K562 (cell line): ENCODE results near the gene TOM1. TPM values are rescaled to one million over a fixed set of nuclear protein-coding genes. Genes with fewer than 3 reads are reported as not detected.
A peak's percentile ranks its signal among the peaks of the same experiment; 100 is the strongest.

Experiments
- ATAC-seq: fragments of 200-7000 bp; cut with Tn5 transposase; 3 replicates; pipeline ENCODE4 v1.9.1; 2020; ENCODE audit warnings: moderate library complexity
- BruUV-seq: library from RNA; stranded (reverse); fragments of 400-500 nt; replicated peaks from 2 replicates; lab custom pipeline; 2021; lab: Mats Ljungman, UMichigan
- CTCF ChIA-PET: fragments of 300-600 bp; formaldehyde crosslinking; extraction: SDS; loops from one replicate; lab custom pipeline; 2021; ENCODE audit warnings: low intra/inter-chr PET ratio; lab: Yijun Ruan, JAX
- POLR2A ChIA-PET: fragments of 300-600, 350-650 bp; sonication (Branson Sonifier 250); formaldehyde crosslinking; extraction: SDS; loops from one replicate; lab custom pipeline; 2021; ENCODE audit warnings: antibody characterized with exemption, inconsistent platforms; lab: Yijun Ruan, JAX
- DNase-seq, 4 experiments: peaks; one replicate each; pipeline versions ENCODE4 v3.0.0 to v3.0.0-alpha.2; 2011 to 2018; ENCODE audit warnings: low spot score in 3 of 4, mixed read lengths in 3 of 4; ENCODE audit errors: extremely low read depth in 1 of 4
- FAIRE-seq: peaks from 2 replicates; lab custom pipeline; 2011; peaks lifted over from hg19 to GRCh38; lab: Jason Lieb, UNC
- H2AFZ ChIP-seq: 2 replicates; pipeline ENCODE4 v1.6.0; 2011; ENCODE audit warnings: low read depth, low read length, control low read depth, inconsistent platforms
- H3K27ac ChIP-seq: fragments of 200-600 bp; 3 replicates; pipeline ENCODE4 v1.8.0; 2011; ENCODE audit warnings: low read depth, mild to moderate bottlenecking, control low read depth, inconsistent platforms, low read length, moderate library complexity, mixed read lengths; ENCODE audit errors: extremely low read depth
- H3K27me3 ChIP-seq, 2 experiments: fragments of 300-600 bp in 1 of 2; 2 replicates in 1 of 2; 3 replicates in 1 of 2; pipeline versions ENCODE4 v1.6.0 to v1.8.0; 2011; ENCODE audit warnings: inconsistent platforms in 2 of 2, low read length in 2 of 2, mild to moderate bottlenecking in 1 of 2, mixed read lengths in 1 of 2, moderate library complexity in 1 of 2; ENCODE audit not compliant: control insufficient read depth in 2 of 2, insufficient read depth in 2 of 2
- H3K36me3 ChIP-seq: fragments of 300-600 bp; 3 replicates; pipeline ENCODE4 v1.8.0; 2011; ENCODE audit warnings: mild to moderate bottlenecking, low read length, inconsistent platforms; ENCODE audit not compliant: control insufficient read depth, insufficient read depth
- H3K4me1 ChIP-seq, 2 experiments: fragments of 200-600 bp in 1 of 2; replicated peaks in 1 of 2; 2 replicates in 1 of 2; 3 replicates in 1 of 2; pipeline versions ENCODE4 v1.5.1 to v1.8.0; 2011; ENCODE audit warnings: inconsistent platforms in 2 of 2, low read length in 2 of 2, mild to moderate bottlenecking in 1 of 2, mixed read lengths in 1 of 2, moderate library complexity in 1 of 2; ENCODE audit not compliant: control insufficient read depth in 2 of 2, insufficient read depth in 2 of 2
- H3K4me2 ChIP-seq: 2 replicates; pipeline ENCODE4 v1.6.1; 2011; ENCODE audit warnings: low read length, control low read depth, inconsistent platforms, mixed read lengths; ENCODE audit not compliant: insufficient read depth
- H3K4me3 ChIP-seq: fragments of 200-600 bp; sonication (generic), shearing (Covaris generic); 2 replicates; pipeline ENCODE4 v1.5.1; 2016; ENCODE audit warnings: control low read depth, inconsistent platforms
- H3K79me2 ChIP-seq: fragments of 200-600 bp; 3 replicates; pipeline ENCODE4 v1.8.0; 2011; ENCODE audit warnings: low read length, inconsistent platforms; ENCODE audit not compliant: control insufficient read depth, insufficient read depth
- H3K9ac ChIP-seq, 2 experiments: 2 replicates each; pipeline versions ENCODE4 v1.6.0 to v1.6.1; 2011; ENCODE audit warnings: low read depth in 2 of 2, low read length in 2 of 2, control low read depth in 1 of 2, inconsistent platforms in 1 of 2, mild to moderate bottlenecking in 1 of 2, mixed read lengths in 1 of 2; ENCODE audit not compliant: insufficient read depth in 1 of 2
- H3K9me1 ChIP-seq: one replicate; pipeline ENCODE4 v1.6.0; 2011; ENCODE audit warnings: inconsistent platforms, mild to moderate bottlenecking, low read length, moderate library complexity; ENCODE audit not compliant: control insufficient read depth, insufficient read depth
- H3K9me3 ChIP-seq: replicated peaks from 2 replicates; pipeline ENCODE4 v1.5.1; 2011; ENCODE audit warnings: low read depth, low read length, inconsistent platforms; ENCODE audit not compliant: control insufficient read depth, insufficient read depth
- H4K20me1 ChIP-seq: replicated peaks from 2 replicates; pipeline ENCODE4 v1.6.1; 2011; ENCODE audit warnings: low read length, inconsistent platforms, mixed read lengths; ENCODE audit not compliant: control insufficient read depth, insufficient read depth
- SMARCA4 ChIP-seq: fragments of 450-650 bp; IDR thresholded peaks from 2 replicates; pipeline ENCODE4 v1.6.1; 2016
- SMARCE1 ChIP-seq: fragments of 450-650 bp; IDR thresholded peaks from 2 replicates; pipeline ENCODE4 v1.7.1; 2016; ENCODE audit warnings: mild to moderate bottlenecking
- SOX6 ChIP-seq: fragments of 450-650 bp; IDR thresholded peaks from 2 replicates; pipeline ENCODE4 v1.6.1; 2014; ENCODE audit warnings: mild to moderate bottlenecking
- WGBS: fragments of 100-300 bp; shearing (Covaris generic); methylation state at CpG from one replicate; pipeline ENCODE4 v1.1.6; 2016; ENCODE audit warnings: low coverage, mixed read lengths; ENCODE audit not compliant: insufficient coverage; ENCODE audit errors: missing lambda C conversion rate; 5-methylcytosine and 5-hydroxymethylcytosine counted together
- in situ Hi-C: fragments of 300-500 bp; cut with MboI; formaldehyde crosslinking; loops from 4 replicates; pipeline ENCODE4 v1.15.0; 2018; ENCODE audit warnings: inconsistent platforms, mixed read lengths
- intact Hi-C: fragments of 100-400 bp; cut with micrococcal nuclease; formaldehyde crosslinking; loops from 2 replicates; pipeline ENCODE4 v1.14.2; 2022
- polyA plus RNA-seq, 8 experiments: library from polyadenylated mRNA; depleted of rRNA in 4 of 8; stranded (reverse) in 5 of 8; unstranded in 3 of 8; fragments of >200 nt; fragmentation: Nextera tagmentation in 2 of 8; fragmentation: Illumina TruSeq in 1 of 8; extraction: Ambion mirVana in 2 of 8; extraction: Trizol in 1 of 8; gene quantifications; 2 replicates each; pipeline versions ENCODE4 v1.2.1 to v1.2.3, GENCODE V29; 2011 to 2014; ENCODE audit warnings: inconsistent platforms in 1 of 8, missing spikeins in 1 of 8
- total RNA-seq, 7 experiments: library from RNA; depleted of rRNA in 6 of 7; stranded (reverse); fragments of >200 nt in 6 of 7; fragmentation: Illumina TruSeq in 2 of 7; extraction: Trizol in 2 of 7; gene quantifications; 2 replicates each; pipeline versions ENCODE4 v1.2.1 to v1.2.3, GENCODE V29; 2011 to 2021; ENCODE audit warnings: low replicate concordance in 1 of 7
- TF ChIP-seq, protein P1 (sequence below): fragments of 150-350 bp; IDR thresholded peaks from 2 replicates; pipeline ENCODE4 v1.6.1; 2014; ENCODE audit warnings: low read depth, mild to moderate bottlenecking, low read length, borderline replicate concordance
- TF ChIP-seq, protein P2 (sequence below), 3 experiments: IDR thresholded peaks in 2 of 3; conservative IDR thresholded peaks in 1 of 3; 2 replicates each; pipeline ENCODE4 v1.5.1; 2011 to 2012; ENCODE audit warnings: low read length in 3 of 3, mild to moderate bottlenecking in 3 of 3, control low read depth in 2 of 3, improper control_type of control experiment in 1 of 3, inconsistent platforms in 1 of 3, low read depth in 1 of 3, mixed read lengths in 1 of 3, moderate library complexity in 1 of 3; ENCODE audit not compliant: insufficient read depth in 2 of 3

TOM1 gene
- total and polyA plus RNA-seq, 9 of the 15 experiments (the other 6 are each of a cell fraction or from before 2014, with no cell fraction given), result 0.64 to 20.6 (median 12.0) TPM

DNA sequence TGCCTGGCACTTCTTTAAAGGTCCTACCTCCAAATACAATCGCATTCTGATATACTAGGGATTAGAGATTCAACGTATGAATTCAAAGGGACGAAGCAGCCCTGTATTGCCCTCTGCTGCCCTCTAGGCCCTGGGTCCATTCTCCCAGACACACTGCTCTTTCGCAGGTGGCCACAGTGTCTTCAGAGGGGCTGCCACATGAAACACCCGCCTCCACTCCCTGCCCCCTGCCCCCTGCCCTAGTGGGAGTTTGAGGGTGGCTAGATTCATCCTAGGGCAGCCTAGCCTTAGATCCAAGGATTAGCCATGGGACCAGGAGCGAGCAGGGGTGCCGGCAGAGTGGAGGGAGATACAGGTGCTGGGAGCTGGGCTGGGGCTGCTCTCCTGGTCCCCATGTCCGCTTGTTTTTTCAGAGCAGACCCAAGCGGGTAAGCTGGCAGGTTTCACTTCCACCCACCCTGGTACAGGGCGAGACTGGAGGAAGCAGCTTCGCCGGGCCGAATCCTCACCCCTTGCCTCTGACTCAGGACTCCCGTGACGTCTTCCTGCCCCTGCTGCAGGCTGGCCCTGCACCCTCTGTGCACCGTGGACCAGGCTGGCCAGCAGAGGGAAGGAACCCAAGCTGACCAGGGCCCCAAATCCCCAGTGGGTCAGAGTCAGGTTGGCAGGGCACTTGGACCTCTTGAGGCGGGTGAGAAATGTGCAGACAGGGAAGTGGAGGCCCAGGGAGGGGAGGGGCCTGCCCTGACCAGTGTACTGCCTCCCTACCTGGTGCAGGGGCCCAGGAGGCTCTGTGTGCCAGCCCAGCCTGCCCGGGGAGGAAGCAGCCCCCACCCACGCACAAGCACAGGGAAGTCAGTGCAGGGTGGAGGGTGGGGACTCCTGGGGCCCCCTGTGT lies 52.8 kb downstream of the TOM1 start:
- no peak overlapping the region for H3K9ac ChIP-seq
- intact Hi-C loops (loop anchor here (5.0 to 10.0 kb wide), 3 partner anchors 52 to 770 kb away; partner anchors contain the start of gene MCM5), in situ Hi-C loops (loop anchor here (5.0 to 10.0 kb wide), 2 partner anchors 230 to 772 kb away; no protein-coding TSS in a partner anchor)
- POLR2A ChIA-PET, result interaction anchor here (0.6 kb wide), 2 partner anchors 78 to 185 kb away, joined by 3 read pairs; no protein-coding TSS in a partner anchor
- no peak for FAIRE-seq
- CTCF ChIA-PET, result interaction anchor here (2.6 kb wide), 1 partner anchor 231 kb away, joined by 22 read pairs; no protein-coding TSS in a partner anchor
- no peaks in the 10 kb centered on the region for H3K79me2 ChIP-seq
- no peak overlapping the region for H3K4me2 ChIP-seq
- H3K27me3 ChIP-seq, result no peaks in the 10 kb centered on the region
- no peak overlapping the region for H3K4me3 ChIP-seq
- peak; percentile 48 for ATAC-seq
- peaks cover 5 to 23% of the 10 kb centered on the region in 2 experiments; a peak in 4 of 5 replicates for H3K4me1 ChIP-seq
- no peak overlapping the region for H2AFZ ChIP-seq
- no TSS peak for BruUV-seq
- no peak overlapping the region for H3K27ac ChIP-seq
- no peaks in the 10 kb centered on the region for H3K9me1 ChIP-seq
- TF ChIP-seq SMARCE1 (peak; percentile 61; the same call in 1 of the 2 replicates), SOX6 (no peak), SMARCA4 (peak; percentile 51; the same call in 1 of the 2 replicates)
- TF ChIP-seq, protein P1, sequence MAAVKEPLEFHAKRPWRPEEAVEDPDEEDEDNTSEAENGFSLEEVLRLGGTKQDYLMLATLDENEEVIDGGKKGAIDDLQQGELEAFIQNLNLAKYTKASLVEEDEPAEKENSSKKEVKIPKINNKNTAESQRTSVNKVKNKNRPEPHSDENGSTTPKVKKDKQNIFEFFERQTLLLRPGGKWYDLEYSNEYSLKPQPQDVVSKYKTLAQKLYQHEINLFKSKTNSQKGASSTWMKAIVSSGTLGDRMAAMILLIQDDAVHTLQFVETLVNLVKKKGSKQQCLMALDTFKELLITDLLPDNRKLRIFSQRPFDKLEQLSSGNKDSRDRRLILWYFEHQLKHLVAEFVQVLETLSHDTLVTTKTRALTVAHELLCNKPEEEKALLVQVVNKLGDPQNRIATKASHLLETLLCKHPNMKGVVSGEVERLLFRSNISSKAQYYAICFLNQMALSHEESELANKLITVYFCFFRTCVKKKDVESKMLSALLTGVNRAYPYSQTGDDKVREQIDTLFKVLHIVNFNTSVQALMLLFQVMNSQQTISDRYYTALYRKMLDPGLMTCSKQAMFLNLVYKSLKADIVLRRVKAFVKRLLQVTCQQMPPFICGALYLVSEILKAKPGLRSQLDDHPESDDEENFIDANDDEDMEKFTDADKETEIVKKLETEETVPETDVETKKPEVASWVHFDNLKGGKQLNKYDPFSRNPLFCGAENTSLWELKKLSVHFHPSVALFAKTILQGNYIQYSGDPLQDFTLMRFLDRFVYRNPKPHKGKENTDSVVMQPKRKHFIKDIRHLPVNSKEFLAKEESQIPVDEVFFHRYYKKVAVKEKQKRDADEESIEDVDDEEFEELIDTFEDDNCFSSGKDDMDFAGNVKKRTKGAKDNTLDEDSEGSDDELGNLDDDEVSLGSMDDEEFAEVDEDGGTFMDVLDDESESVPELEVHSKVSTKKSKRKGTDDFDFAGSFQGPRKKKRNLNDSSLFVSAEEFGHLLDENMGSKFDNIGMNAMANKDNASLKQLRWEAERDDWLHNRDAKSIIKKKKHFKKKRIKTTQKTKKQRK, result no peak
- TF ChIP-seq, protein P2, sequence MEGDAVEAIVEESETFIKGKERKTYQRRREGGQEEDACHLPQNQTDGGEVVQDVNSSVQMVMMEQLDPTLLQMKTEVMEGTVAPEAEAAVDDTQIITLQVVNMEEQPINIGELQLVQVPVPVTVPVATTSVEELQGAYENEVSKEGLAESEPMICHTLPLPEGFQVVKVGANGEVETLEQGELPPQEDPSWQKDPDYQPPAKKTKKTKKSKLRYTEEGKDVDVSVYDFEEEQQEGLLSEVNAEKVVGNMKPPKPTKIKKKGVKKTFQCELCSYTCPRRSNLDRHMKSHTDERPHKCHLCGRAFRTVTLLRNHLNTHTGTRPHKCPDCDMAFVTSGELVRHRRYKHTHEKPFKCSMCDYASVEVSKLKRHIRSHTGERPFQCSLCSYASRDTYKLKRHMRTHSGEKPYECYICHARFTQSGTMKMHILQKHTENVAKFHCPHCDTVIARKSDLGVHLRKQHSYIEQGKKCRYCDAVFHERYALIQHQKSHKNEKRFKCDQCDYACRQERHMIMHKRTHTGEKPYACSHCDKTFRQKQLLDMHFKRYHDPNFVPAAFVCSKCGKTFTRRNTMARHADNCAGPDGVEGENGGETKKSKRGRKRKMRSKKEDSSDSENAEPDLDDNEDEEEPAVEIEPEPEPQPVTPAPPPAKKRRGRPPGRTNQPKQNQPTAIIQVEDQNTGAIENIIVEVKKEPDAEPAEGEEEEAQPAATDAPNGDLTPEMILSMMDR (IDR thresholded peaks at IDR 0.05 in 2 of 3, conservative IDR thresholded peaks at IDR 0.05 in 1 of 3; ENCODE audit: insufficient read depth in 2 of 3, low read depth in 1 of 3, low read length in 3 of 3), result peak; percentile 28 to 47 (median 47); a peak in 5 of 6 replicates
- DNase-seq, result peak in 2 of 4 experiments; percentile 19 to 39
- no peaks in the 10 kb centered on the region for H3K36me3 ChIP-seq
- WGBS, result 59% methylated on average over 14 of the region's 19 CpGs
- H4K20me1 ChIP-seq, result no peaks in the 10 kb centered on the region
- no peaks in the 10 kb centered on the region for H3K9me3 ChIP-seq
